Mucosa of rectum (tissue), 2 donors: ENCODE measurements around the gene GALNS.

Source experiments
- H3K27ac ChIP-seq, 2 donors: one replicate each; pipeline ENCODE4 v1.7.0; 2013; ENCODE audit warnings: inconsistent platforms in 2 of 2, low read depth in 2 of 2, low read length in 2 of 2
- H3K27me3 ChIP-seq, 2 donors: one replicate each; pipeline ENCODE4 v1.7.0; 2013; ENCODE audit warnings: low read length in 2 of 2; ENCODE audit not compliant: control insufficient read depth in 2 of 2, insufficient read depth in 2 of 2
- H3K36me3 ChIP-seq, 2 donors: one replicate each; pipeline ENCODE4 v1.7.0; 2013; ENCODE audit warnings: low read length in 2 of 2; ENCODE audit not compliant: control insufficient read depth in 2 of 2, insufficient read depth in 2 of 2
- H3K4me1 ChIP-seq, 2 donors: one replicate each; pipeline ENCODE4 v1.7.0; 2013; ENCODE audit warnings: low read length in 2 of 2, mild to moderate bottlenecking in 1 of 2; ENCODE audit not compliant: control insufficient read depth in 2 of 2, insufficient read depth in 2 of 2
- H3K4me3 ChIP-seq, 2 donors: one replicate each; pipeline ENCODE4 v1.7.0; 2013; ENCODE audit warnings: low read length in 2 of 2
- H3K9ac ChIP-seq, 2 donors: one replicate each; pipeline ENCODE4 v1.7.0; 2013; ENCODE audit warnings: low read length in 2 of 2, low read depth in 1 of 2, mild to moderate bottlenecking in 1 of 2
- H3K9me3 ChIP-seq, 2 donors: one replicate each; pipeline ENCODE4 v1.7.0; 2013; ENCODE audit warnings: low read length in 2 of 2; ENCODE audit not compliant: control insufficient read depth in 2 of 2
- donor health status: healthy.
- donor health status: Normal muscosa, but diverticular disease.

Gene GALNS

DNA sequence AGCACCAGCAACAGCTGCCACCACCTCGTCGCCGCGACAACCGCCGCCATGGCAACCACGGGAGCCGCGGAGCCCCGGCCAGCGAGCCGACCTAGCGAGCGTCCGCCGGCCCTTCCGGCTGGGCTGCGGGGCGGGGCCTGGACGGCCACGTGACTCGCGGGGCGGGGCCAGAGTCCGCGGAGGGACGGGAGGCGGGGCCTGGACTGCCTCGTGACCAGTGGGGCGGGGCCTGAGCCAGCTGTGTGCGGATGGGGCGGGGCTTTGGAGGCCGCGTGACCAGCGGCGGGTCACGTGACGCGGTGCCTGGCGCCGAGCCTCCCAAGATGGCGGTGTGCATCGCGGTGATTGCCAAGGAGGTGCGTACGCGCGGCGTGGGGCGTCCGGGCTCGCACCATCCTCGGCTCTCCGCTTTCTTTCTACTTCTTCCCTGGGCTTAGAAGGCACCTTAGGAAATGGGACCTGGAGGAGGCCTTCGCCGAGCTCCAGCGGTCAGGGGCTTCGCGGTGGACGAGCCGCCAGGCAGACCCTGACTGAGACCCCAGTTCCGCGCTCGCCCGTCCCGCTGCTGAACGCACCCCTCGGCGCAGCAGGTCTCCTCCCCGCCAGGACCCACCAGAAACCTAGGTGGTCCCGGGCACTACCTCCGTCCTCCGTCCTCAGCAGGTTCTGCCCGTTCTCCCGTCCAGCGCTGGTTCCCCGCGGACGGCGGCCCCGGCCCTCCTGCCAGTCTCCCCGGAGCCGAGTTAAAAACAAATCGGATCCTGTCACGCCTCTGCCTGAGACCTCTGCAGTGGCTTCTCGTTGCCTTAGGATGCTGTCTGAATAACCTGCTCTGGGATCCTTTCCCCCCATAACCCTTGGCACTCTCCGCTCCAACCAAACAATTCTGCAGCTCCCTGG, at the start of gene GALNS, which contains the start of gene TRAPPC2L:
Gene GALNS, minus strand, starts transcription at position 120 of the 900 bp plus-strand sequence. Its CDS starts 70 bp downstream, at position 50.
Gene TRAPPC2L, plus strand, starts transcription at position 300 of the 900 bp plus-strand sequence. Its CDS starts 24 bp downstream, at position 324.
- Histone ChIP-seq H3K27ac (peak within 1 kb of the TSS; percentile 56 to 67), H3K36me3 (peaks cover 17 to 29% of the 10 kb centered on the region in 2 donors), H3K9me3 (no peaks in the 10 kb centered on the region), H3K4me1 (peaks cover 16% of the 10 kb centered on the region in 2 donors), H3K27me3 (no peaks in the 10 kb centered on the region), H3K9ac (peak within 1 kb of the TSS; percentile 74 to 85), H3K4me3 (peak within 1 kb of the TSS; percentile 93 to 94)

- Histone ChIP-seq H3K36me3 (no peaks in the 10 kb centered on the region), H3K27ac (no peak overlapping the region), H3K4me1 (no peaks in the 10 kb centered on the region), H3K9ac (no peak overlapping the region), H3K27me3 (no peaks in the 10 kb centered on the region), H3K9me3 (no peaks in the 10 kb centered on the region), H3K4me3 (no peak overlapping the region)
Observed at GRCh38 chr16:88906020-88906419, 49.3 kb upstream of the GALNS start.

DNA sequence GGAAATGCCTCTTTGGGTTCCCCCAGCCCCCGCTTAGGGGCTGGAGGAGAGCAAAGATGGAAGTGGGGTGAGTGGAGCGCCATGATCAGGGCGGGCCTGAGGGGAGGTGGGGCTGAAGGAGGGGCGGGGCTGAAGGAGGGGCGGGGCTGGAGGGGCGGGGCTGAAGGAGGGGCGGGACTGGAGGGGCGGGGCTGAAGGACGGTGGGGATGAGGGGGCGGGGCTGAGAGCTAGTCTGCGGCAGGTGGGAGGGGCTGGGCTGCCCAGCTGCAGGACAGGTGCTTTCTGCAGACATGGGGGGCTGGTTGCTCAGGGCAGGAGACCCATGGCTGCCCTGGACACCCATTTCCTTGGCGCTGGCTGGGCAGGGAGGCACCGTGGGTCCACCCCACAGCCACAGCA, 48.8 kb upstream of the GALNS start:
- Histone ChIP-seq H3K4me3 (no peak overlapping the region), H3K4me1 (no peaks in the 10 kb centered on the region), H3K27me3 (no peaks in the 10 kb centered on the region), H3K9me3 (no peaks in the 10 kb centered on the region), H3K36me3 (no peaks in the 10 kb centered on the region), H3K9ac (no peak overlapping the region), H3K27ac (no peak overlapping the region)

- H3K9me3 ChIP-seq, result no peaks in the 10 kb centered on the region
- no peaks in the 10 kb centered on the region for H3K36me3 ChIP-seq
- no peaks in the 10 kb centered on the region for H3K27me3 ChIP-seq
- no peak overlapping the region for H3K9ac ChIP-seq
- no peak overlapping the region for H3K27ac ChIP-seq
- H3K4me1 ChIP-seq, result no peaks in the 10 kb centered on the region
- no peak overlapping the region for H3K4me3 ChIP-seq
Observed at GRCh38 chr16:88904676-88905365, 48.1 kb upstream of the GALNS start.

DNA sequence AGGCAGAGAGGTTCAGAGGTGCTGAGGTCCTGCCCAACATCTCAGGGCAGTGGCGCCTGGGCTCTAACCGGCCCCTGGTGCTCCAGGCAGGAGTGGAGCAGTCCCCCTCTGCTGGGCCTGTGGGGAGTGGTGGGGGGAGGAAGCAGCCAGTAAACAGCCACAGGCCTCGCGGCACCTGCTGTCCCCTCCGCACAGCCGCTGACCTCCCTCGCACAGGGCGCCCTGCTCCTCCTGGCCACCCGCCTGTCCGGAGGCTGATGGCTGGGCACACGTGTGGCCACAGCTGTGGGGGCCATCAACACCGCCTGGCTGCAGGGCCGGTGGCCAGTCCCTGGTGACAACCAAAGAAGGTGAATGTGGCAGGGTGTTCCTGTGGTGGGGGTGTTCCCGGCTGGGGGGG, 46.5 kb upstream of the GALNS start:
- no peaks in the 10 kb centered on the region for H3K9me3 ChIP-seq
- H3K4me3 ChIP-seq, result no peak overlapping the region
- H3K4me1 ChIP-seq, result no peaks in the 10 kb centered on the region
- no peaks in the 10 kb centered on the region for H3K27me3 ChIP-seq
- H3K36me3 ChIP-seq, result no peaks in the 10 kb centered on the region
- H3K9ac ChIP-seq, result no peak overlapping the region
- no peak overlapping the region for H3K27ac ChIP-seq

DNA sequence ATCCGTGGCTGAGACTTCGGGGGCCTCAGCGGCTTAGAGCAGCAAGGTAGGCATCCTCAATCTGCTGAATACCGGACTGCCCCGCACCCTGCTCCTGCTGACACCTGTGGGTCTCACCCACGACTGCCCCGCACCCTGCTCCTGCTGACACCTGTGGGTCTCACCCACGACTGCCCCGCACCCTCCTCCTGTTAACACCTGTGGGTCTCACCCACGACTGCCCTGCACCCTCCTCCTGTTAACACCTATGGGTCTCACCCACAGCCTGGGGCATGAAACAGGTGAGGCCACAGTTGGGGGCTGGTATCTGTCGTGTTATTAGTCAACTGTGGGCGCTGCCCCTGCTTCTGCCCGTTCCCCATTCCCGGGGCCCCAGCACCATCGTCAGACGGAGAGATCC, 46.0 kb upstream of the GALNS start:
- H3K9ac ChIP-seq, result no peak overlapping the region
- H3K27me3 ChIP-seq, result no peaks in the 10 kb centered on the region
- H3K36me3 ChIP-seq, result no peaks in the 10 kb centered on the region
- no peaks in the 10 kb centered on the region for H3K4me1 ChIP-seq
- H3K27ac ChIP-seq, result no peak overlapping the region
- H3K9me3 ChIP-seq, result no peaks in the 10 kb centered on the region
- H3K4me3 ChIP-seq, result no peak overlapping the region

GRCh38 chr16:88901718-88902337, 45.1 kb upstream of the GALNS start:
- Histone ChIP-seq H3K27ac (no peak overlapping the region), H3K4me3 (no peak overlapping the region), H3K9me3 (no peaks in the 10 kb centered on the region), H3K9ac (no peak overlapping the region), H3K27me3 (no peaks in the 10 kb centered on the region), H3K36me3 (no peaks in the 10 kb centered on the region), H3K4me1 (no peaks in the 10 kb centered on the region)

GRCh38 chr16:88900662-88901052, 43.9 kb upstream of the GALNS start:
- Histone ChIP-seq H3K4me1 (no peaks in the 10 kb centered on the region), H3K36me3 (no peaks in the 10 kb centered on the region), H3K9ac (no peak overlapping the region), H3K27me3 (no peaks in the 10 kb centered on the region), H3K27ac (no peak overlapping the region), H3K9me3 (no peaks in the 10 kb centered on the region), H3K4me3 (no peak overlapping the region)

DNA sequence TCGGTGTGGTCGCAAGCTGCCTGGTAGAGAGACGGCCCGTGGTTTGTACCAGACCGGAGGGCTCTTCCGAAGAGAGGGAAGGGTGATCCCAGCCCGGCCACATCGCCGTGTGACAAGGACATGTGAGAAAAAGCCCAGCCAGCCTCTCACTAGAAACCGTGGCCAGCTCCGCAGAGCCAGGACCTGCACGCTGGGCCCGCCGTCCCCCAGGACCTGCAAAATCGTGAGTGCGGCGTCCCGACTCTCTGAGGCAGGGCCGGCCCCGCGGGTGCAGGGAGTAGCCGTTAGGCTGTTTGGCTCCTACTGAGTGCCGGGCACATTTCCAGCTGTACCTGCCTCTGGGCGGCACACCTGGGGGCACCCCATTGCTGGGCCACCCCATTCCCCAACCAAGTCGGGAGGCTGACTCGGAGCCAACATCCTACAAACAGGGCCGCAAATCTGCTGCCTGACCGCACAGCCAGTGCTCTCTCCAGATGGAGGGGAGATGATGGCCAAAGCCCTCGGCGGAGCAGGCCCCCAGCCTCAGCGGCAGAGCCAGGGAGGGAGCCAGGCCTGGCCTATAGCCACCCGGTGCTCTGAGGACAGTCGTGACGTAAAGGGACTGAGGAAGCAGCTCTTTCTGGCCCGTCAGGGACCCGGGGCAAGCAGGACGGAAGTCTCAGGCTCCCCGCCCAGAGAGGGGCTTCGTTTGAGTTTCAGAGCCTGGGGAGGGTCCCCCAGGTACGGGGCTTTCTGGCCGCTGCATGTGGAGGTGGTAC, 43.3 kb upstream of the GALNS start:
- Histone ChIP-seq H3K27ac (no peak overlapping the region), H3K4me1 (no peaks in the 10 kb centered on the region), H3K9me3 (no peaks in the 10 kb centered on the region), H3K9ac (no peak overlapping the region), H3K36me3 (no peaks in the 10 kb centered on the region), H3K27me3 (no peaks in the 10 kb centered on the region), H3K4me3 (no peak overlapping the region)
